ENCODE data around the gene PTPRM. TPM values are rescaled to one million over a fixed set of nuclear protein-coding genes. Genes with fewer than 3 reads are reported as not detected.

Gene PTPRM
- total RNA-seq, 1 donor from 2014 or later = 13.9 TPM

DNA sequence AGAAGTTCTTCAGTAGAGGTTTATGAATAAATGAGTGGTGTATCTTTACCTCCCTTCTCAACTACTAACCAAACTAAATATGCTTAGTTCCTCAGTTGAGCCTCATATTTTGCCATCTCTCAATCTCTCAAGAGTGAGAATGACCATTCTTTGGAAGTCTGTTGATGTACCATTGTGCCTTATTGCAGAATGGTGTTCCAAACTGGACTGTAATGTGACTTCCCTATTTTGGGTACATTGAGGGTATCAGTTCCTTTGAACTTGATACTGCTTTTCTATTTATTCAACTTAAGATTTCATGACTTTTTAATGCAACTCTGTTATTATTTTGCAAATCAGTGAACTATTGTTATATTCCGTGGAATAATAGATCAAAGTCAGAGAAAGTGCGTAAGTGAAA, 159.4 kb downstream of the PTPRM start:
- no peaks in the 10 kb centered on the region for H3K36me3 Mint-ChIP-seq
- Histone ChIP-seq H3K36me3 (no peaks in the 10 kb centered on the region), H3K4me3 (no peak overlapping the region), H3F3A (ENCODE audit: low read depth) (no peaks in the 10 kb centered on the region), H4K20me1 (ENCODE audit: low read depth) (no peaks in the 10 kb centered on the region), H3K79me2 (ENCODE audit: low read depth) (no peaks in the 10 kb centered on the region), H3K27me3 (no peaks in the 10 kb centered on the region), H2AFZ (replicated peaks) (no peak overlapping the region), H3K4me2 (no peak overlapping the region), H3K9me3 (ENCODE audit: low read depth) (no peaks in the 10 kb centered on the region), H3K4me1 (peaks cover 14% of the 10 kb centered on the region), H3K9ac (no peak overlapping the region), H3K27ac (no peak overlapping the region)
- no peak overlapping the region for H3K4me3 Mint-ChIP-seq
- no peaks in the 10 kb centered on the region for H3K27me3 Mint-ChIP-seq (ENCODE audit: insufficient read depth, low read depth)
- TF ChIP-seq, protein P1, sequence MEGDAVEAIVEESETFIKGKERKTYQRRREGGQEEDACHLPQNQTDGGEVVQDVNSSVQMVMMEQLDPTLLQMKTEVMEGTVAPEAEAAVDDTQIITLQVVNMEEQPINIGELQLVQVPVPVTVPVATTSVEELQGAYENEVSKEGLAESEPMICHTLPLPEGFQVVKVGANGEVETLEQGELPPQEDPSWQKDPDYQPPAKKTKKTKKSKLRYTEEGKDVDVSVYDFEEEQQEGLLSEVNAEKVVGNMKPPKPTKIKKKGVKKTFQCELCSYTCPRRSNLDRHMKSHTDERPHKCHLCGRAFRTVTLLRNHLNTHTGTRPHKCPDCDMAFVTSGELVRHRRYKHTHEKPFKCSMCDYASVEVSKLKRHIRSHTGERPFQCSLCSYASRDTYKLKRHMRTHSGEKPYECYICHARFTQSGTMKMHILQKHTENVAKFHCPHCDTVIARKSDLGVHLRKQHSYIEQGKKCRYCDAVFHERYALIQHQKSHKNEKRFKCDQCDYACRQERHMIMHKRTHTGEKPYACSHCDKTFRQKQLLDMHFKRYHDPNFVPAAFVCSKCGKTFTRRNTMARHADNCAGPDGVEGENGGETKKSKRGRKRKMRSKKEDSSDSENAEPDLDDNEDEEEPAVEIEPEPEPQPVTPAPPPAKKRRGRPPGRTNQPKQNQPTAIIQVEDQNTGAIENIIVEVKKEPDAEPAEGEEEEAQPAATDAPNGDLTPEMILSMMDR (IDR thresholded peaks at IDR 0.05) = no peak
- TF ChIP-seq EZH2phosphoT487 (IDR thresholded peaks at IDR 0.05) = no peak
- no peak for TF ChIP-seq EZH2 (IDR thresholded peaks at IDR 0.05)
- H3K27ac Mint-ChIP-seq = no peak overlapping the region
- DNase-seq (ENCODE audit: low spot score) = no peak
- no peaks in the 10 kb centered on the region for H3K4me1 Mint-ChIP-seq
- no peaks in the 10 kb centered on the region for H3K9me3 Mint-ChIP-seq

DNA sequence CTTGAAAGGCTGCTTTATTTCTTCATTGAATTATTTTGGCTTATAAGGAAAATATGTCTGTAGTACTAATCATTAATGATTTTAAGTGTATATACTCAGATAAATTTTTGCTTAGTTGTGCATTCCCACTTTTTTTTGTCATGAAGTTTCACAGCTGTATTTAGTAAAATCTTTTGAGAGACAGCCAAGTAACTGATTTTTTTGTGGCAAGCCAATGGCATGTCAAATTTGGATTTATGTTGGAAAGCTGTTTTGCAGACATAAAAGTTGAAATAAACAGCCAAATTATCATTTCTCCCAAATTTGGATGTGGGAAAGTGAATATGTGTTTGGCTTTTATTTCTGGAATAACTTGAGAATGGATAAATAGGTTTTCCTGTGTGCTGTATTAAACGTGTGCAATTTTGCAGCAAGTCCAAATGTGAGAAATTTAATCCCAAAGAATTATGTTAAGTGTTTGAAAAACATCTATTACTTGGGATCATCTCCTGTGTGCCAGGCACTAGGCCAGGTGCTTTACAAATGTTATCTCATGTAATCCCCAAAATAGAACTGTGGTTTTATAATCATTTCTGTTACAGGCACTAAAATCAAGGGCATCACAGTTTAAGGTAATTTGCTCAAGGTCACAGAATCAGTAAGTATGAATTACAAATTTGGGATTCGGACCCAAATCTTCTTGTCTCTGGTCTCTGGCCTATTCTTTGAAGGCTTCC, 160.4 kb downstream of the PTPRM start:
- Histone ChIP-seq H3K9ac (no peak overlapping the region), H3K4me1 (peaks cover 14% of the 10 kb centered on the region), H3K9me3 (ENCODE audit: low read depth) (no peaks in the 10 kb centered on the region), H3K4me3 (no peak overlapping the region), H3K79me2 (ENCODE audit: low read depth) (no peaks in the 10 kb centered on the region), H2AFZ (replicated peaks) (no peak overlapping the region), H3K4me2 (no peak overlapping the region), H4K20me1 (ENCODE audit: low read depth) (no peaks in the 10 kb centered on the region), H3K36me3 (no peaks in the 10 kb centered on the region), H3K27me3 (no peaks in the 10 kb centered on the region), H3K27ac (no peak overlapping the region), H3F3A (ENCODE audit: low read depth) (no peaks in the 10 kb centered on the region)
- Mint-ChIP-seq H3K36me3 (no peaks in the 10 kb centered on the region), H3K4me3 (no peak overlapping the region), H3K27me3 (ENCODE audit: insufficient read depth, low read depth) (no peaks in the 10 kb centered on the region), H3K4me1 (no peaks in the 10 kb centered on the region), H3K9me3 (no peaks in the 10 kb centered on the region), H3K27ac (no peak overlapping the region)
- TF ChIP-seq, protein P1 (IDR thresholded peaks at IDR 0.05) = no peak
- no peak for TF ChIP-seq EZH2phosphoT487 (IDR thresholded peaks at IDR 0.05)
- no peak for TF ChIP-seq EZH2 (IDR thresholded peaks at IDR 0.05)
- DNase-seq (ENCODE audit: low spot score) = no peak

DNA sequence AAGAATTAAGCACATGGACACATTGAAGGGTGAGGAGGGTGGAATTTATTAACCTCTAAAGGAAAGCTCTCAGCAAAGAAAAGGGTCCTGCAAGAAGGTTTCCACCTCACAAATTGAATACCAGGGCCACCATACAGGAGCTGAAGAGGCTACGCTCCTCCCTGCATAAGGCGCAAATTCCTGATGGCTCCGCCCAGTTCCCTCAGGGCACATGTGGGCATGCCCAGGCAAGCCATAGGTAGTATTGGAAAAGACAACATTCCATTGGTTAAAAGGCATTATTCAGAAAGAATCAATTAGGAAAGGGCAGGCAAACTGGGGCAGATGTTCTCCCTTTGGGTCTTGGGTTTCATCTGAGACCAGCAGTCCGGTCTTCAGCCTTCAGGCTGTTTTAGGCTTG, 161.2 kb downstream of the PTPRM start:
- no peaks in the 10 kb centered on the region for H3K36me3 Mint-ChIP-seq
- no peak overlapping the region for H2AFZ ChIP-seq (replicated peaks)

More for the DNA sequence above, 161.2 kb downstream of the PTPRM start:
- H3K27ac ChIP-seq = no peak overlapping the region
- Mint-ChIP-seq H3K4me3 (no peak overlapping the region), H3K27ac (no peak overlapping the region), H3K27me3 (ENCODE audit: insufficient read depth, low read depth) (peaks cover 2% of the 10 kb centered on the region), H3K4me1 (no peaks in the 10 kb centered on the region), H3K9me3 (no peaks in the 10 kb centered on the region)
- H3K4me2 ChIP-seq = no peak overlapping the region
- no peaks in the 10 kb centered on the region for H3K27me3 ChIP-seq
- no peaks in the 10 kb centered on the region for H3K79me2 ChIP-seq (ENCODE audit: low read depth)
- H4K20me1 ChIP-seq (ENCODE audit: low read depth) = no peaks in the 10 kb centered on the region
- no peaks in the 10 kb centered on the region for H3K36me3 ChIP-seq
- no peak overlapping the region for H3K9ac ChIP-seq
- DNase-seq (ENCODE audit: low spot score) = no peak
- H3K9me3 ChIP-seq (ENCODE audit: low read depth) = no peaks in the 10 kb centered on the region
- peaks cover 8% of the 10 kb centered on the region for H3K4me1 ChIP-seq
- H3F3A ChIP-seq (ENCODE audit: low read depth) = no peaks in the 10 kb centered on the region
- TF ChIP-seq, protein P1 (IDR thresholded peaks at IDR 0.05) = no peak
- no peak for TF ChIP-seq EZH2phosphoT487 (IDR thresholded peaks at IDR 0.05)
- no peak for TF ChIP-seq EZH2 (IDR thresholded peaks at IDR 0.05)
- no peak overlapping the region for H3K4me3 ChIP-seq

All from neural progenitor cell (in vitro differentiated cells).